Measurements from ENCODE around the gene LSM4.

GRCh38 chr19:18322318-18322758 is 538 bp downstream of the LSM4 start:
- TF ChIP-seq CTCF (IDR thresholded peaks at IDR 0.05) (peak in 2 of 5 experiments; percentile 13 to 17), POLR2A (IDR thresholded peaks at IDR 0.05) (no peak), POLR2AphosphoS5 (IDR thresholded peaks at IDR 0.05) (peak in 2 of 3 donors; percentile 45 to 66)
